Keratinocyte (primary cell): Measurements from ENCODE around the gene GRM4.

ENCODE experiments used
- EZH2 ChIP-seq: IDR thresholded peaks from one replicate; pipeline ENCODE4 v1.6.1; 2012; ENCODE audit warnings: inconsistent platforms, mild to moderate bottlenecking, low read length, moderate library complexity
- TF ChIP-seq, protein P1 (sequence below), 3 experiments: IDR thresholded peaks in 1 of 3; conservative IDR thresholded peaks in 1 of 3; optimal IDR thresholded peaks in 1 of 3; 2 replicates in 2 of 3; 3 replicates in 1 of 3; pipeline versions ENCODE3 to v1.5.1; 2011; ENCODE audit warnings: low read length in 3 of 3, mild to moderate bottlenecking in 3 of 3, moderate library complexity in 2 of 3, control low read depth in 1 of 3, inconsistent platforms in 1 of 3; ENCODE audit not compliant: insufficient read depth in 2 of 3; ENCODE audit errors: extremely low read depth in 1 of 3

DNA sequence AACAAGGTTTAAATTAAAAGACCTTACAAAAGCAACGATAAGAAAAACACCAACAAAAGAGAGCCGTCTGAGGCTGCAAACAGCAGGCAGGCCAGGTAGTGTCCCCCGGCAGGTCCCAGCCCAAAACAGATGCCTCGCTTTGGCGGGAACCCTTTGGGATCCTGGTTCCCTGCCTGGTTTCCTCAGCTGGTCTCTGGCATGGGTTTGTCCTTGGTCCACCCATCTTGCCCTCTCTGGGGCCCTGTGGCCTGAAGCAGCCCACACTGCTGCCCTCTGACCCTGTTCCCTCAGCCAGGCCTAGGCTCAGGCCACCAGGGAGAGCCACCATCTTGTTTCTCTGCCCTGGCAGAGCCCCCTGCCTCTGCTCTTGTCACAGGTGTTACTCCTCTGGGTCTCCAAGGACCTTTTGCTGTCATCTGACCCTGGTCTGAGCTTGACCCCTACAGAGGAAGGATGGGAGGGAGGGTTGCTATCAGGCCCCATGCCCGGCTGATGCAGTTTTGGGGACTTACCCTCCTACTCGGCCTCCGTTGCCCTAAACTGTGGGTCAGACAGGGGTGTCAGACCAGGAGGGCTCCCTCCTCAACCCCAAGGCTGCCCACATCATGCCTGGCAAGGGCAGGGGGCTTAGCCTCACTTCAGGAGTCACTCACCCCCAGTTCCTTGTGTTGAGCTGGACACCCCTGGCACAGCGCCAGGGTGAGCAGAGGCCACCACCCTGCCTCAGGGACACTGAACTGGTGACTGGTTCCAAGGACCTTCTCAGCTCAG lies 30.6 kb upstream of the GRM4 start:
- TF ChIP-seq, protein P1, sequence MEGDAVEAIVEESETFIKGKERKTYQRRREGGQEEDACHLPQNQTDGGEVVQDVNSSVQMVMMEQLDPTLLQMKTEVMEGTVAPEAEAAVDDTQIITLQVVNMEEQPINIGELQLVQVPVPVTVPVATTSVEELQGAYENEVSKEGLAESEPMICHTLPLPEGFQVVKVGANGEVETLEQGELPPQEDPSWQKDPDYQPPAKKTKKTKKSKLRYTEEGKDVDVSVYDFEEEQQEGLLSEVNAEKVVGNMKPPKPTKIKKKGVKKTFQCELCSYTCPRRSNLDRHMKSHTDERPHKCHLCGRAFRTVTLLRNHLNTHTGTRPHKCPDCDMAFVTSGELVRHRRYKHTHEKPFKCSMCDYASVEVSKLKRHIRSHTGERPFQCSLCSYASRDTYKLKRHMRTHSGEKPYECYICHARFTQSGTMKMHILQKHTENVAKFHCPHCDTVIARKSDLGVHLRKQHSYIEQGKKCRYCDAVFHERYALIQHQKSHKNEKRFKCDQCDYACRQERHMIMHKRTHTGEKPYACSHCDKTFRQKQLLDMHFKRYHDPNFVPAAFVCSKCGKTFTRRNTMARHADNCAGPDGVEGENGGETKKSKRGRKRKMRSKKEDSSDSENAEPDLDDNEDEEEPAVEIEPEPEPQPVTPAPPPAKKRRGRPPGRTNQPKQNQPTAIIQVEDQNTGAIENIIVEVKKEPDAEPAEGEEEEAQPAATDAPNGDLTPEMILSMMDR (optimal IDR thresholded peaks at IDR 0.05 in 1 of 3, IDR thresholded peaks at IDR 0.05 in 1 of 3, conservative IDR thresholded peaks at IDR 0.05 in 1 of 3; ENCODE audit: extremely low read depth in 1 of 3, insufficient read depth in 2 of 3, low read length in 3 of 3) = no peak
- no peak for TF ChIP-seq EZH2
